ENCODE data around the gene HDAC9.

The HDAC9 gene

GRCh38 chr7:18575622-18576572 is 80.3 kb downstream of the HDAC9 start:
- Mint-ChIP-seq H3K9me3 (no peaks in the 10 kb centered on the region), H3K4me3 (no peak overlapping the region), H3K4me1 (no peaks in the 10 kb centered on the region), H3K36me3 (no peaks in the 10 kb centered on the region), H3K27ac (no peak overlapping the region), H3K27me3 (no peaks in the 10 kb centered on the region)

- Mint-ChIP-seq H3K9me3 (no peaks in the 10 kb centered on the region), H3K4me3 (no peak overlapping the region), H3K27me3 (no peaks in the 10 kb centered on the region), H3K27ac (no peak overlapping the region), H3K36me3 (no peaks in the 10 kb centered on the region), H3K4me1 (no peaks in the 10 kb centered on the region)
Observed at GRCh38 chr7:18577096-18577771, 81.7 kb downstream of the HDAC9 start.

GRCh38 chr7:18579698-18580097 is 84.1 kb downstream of the HDAC9 start:
- H3K4me1 Mint-ChIP-seq = no peaks in the 10 kb centered on the region
- H3K27ac Mint-ChIP-seq = no peak overlapping the region
- H3K4me3 Mint-ChIP-seq = no peak overlapping the region
- H3K36me3 Mint-ChIP-seq = no peaks in the 10 kb centered on the region
- H3K9me3 Mint-ChIP-seq = no peaks in the 10 kb centered on the region
- H3K27me3 Mint-ChIP-seq = no peaks in the 10 kb centered on the region

- Mint-ChIP-seq H3K9me3 (no peaks in the 10 kb centered on the region), H3K4me1 (no peaks in the 10 kb centered on the region), H3K4me3 (no peak overlapping the region), H3K27ac (no peak overlapping the region), H3K27me3 (no peaks in the 10 kb centered on the region), H3K36me3 (no peaks in the 10 kb centered on the region)
Observed at GRCh38 chr7:18580950-18581349, 85.4 kb downstream of the HDAC9 start.

- Mint-ChIP-seq H3K27me3 (no peaks in the 10 kb centered on the region), H3K27ac (no peak overlapping the region), H3K9me3 (no peaks in the 10 kb centered on the region), H3K36me3 (no peaks in the 10 kb centered on the region), H3K4me1 (no peaks in the 10 kb centered on the region), H3K4me3 (no peak overlapping the region)
Observed at GRCh38 chr7:18583305-18583704, 87.8 kb downstream of the HDAC9 start.

- Mint-ChIP-seq H3K4me1 (no peaks in the 10 kb centered on the region), H3K27ac (no peak overlapping the region), H3K9me3 (no peaks in the 10 kb centered on the region), H3K36me3 (no peaks in the 10 kb centered on the region), H3K27me3 (no peaks in the 10 kb centered on the region), H3K4me3 (no peak overlapping the region)
Observed at GRCh38 chr7:18590241-18590640, 94.7 kb downstream of the HDAC9 start.

GRCh38 chr7:18590744-18591340 is 95.3 kb downstream of the HDAC9 start:
- no peaks in the 10 kb centered on the region for H3K4me1 Mint-ChIP-seq
- no peaks in the 10 kb centered on the region for H3K36me3 Mint-ChIP-seq
- no peaks in the 10 kb centered on the region for H3K27me3 Mint-ChIP-seq
- H3K9me3 Mint-ChIP-seq = no peaks in the 10 kb centered on the region
- H3K4me3 Mint-ChIP-seq = no peak overlapping the region
- no peak overlapping the region for H3K27ac Mint-ChIP-seq

- H3K27me3 Mint-ChIP-seq = no peaks in the 10 kb centered on the region
- H3K4me1 Mint-ChIP-seq = no peaks in the 10 kb centered on the region
- H3K27ac Mint-ChIP-seq = no peak overlapping the region
- no peak overlapping the region for H3K4me3 Mint-ChIP-seq
- H3K9me3 Mint-ChIP-seq = no peaks in the 10 kb centered on the region
- H3K36me3 Mint-ChIP-seq = no peaks in the 10 kb centered on the region
Observed at GRCh38 chr7:18593602-18594279, 98.2 kb downstream of the HDAC9 start.

GRCh38 chr7:18597754-18598153 is 102.2 kb downstream of the HDAC9 start:
- no peaks in the 10 kb centered on the region for H3K36me3 Mint-ChIP-seq
- no peak overlapping the region for H3K27ac Mint-ChIP-seq
- H3K4me3 Mint-ChIP-seq = no peak overlapping the region

GRCh38 chr7:18607025-18607424 is 111.5 kb downstream of the HDAC9 start:
- no peak overlapping the region for H3K4me3 Mint-ChIP-seq
- H3K4me1 Mint-ChIP-seq = no peaks in the 10 kb centered on the region
- H3K27ac Mint-ChIP-seq = no peak overlapping the region
- no peaks in the 10 kb centered on the region for H3K27me3 Mint-ChIP-seq
- peaks cover 2% of the 10 kb centered on the region for H3K36me3 Mint-ChIP-seq
- peaks cover 15% of the 10 kb centered on the region for H3K9me3 Mint-ChIP-seq

More at GRCh38 chr7:18597754-18598153, 102.2 kb downstream of the HDAC9 start:
- Mint-ChIP-seq H3K27me3 (no peaks in the 10 kb centered on the region), H3K4me1 (no peaks in the 10 kb centered on the region), H3K9me3 (peaks cover 16% of the 10 kb centered on the region)

- H3K36me3 Mint-ChIP-seq = no peaks in the 10 kb centered on the region
- no peaks in the 10 kb centered on the region for H3K4me1 Mint-ChIP-seq
- no peaks in the 10 kb centered on the region for H3K27me3 Mint-ChIP-seq
- H3K4me3 Mint-ChIP-seq = no peak overlapping the region
- peaks cover 5% of the 10 kb centered on the region for H3K9me3 Mint-ChIP-seq
- no peak overlapping the region for H3K27ac Mint-ChIP-seq
Observed at GRCh38 chr7:18610331-18610948, 114.9 kb downstream of the HDAC9 start.

- Mint-ChIP-seq H3K27ac (no peak overlapping the region), H3K27me3 (no peaks in the 10 kb centered on the region), H3K36me3 (no peaks in the 10 kb centered on the region), H3K9me3 (peaks cover 5% of the 10 kb centered on the region), H3K4me3 (no peak overlapping the region), H3K4me1 (no peaks in the 10 kb centered on the region)
Observed at GRCh38 chr7:18614841-18615240, 119.3 kb downstream of the HDAC9 start.

GRCh38 chr7:18619311-18619710 is 123.8 kb downstream of the HDAC9 start:
- Mint-ChIP-seq H3K27ac (no peak overlapping the region), H3K27me3 (no peaks in the 10 kb centered on the region), H3K4me1 (no peaks in the 10 kb centered on the region), H3K4me3 (no peak overlapping the region), H3K9me3 (peaks cover 4% of the 10 kb centered on the region), H3K36me3 (no peaks in the 10 kb centered on the region)

GRCh38 chr7:18623389-18623788 is 127.8 kb downstream of the HDAC9 start:
- Mint-ChIP-seq H3K36me3 (no peaks in the 10 kb centered on the region), H3K9me3 (no peaks in the 10 kb centered on the region), H3K27ac (no peak overlapping the region), H3K4me1 (no peaks in the 10 kb centered on the region), H3K4me3 (no peak overlapping the region), H3K27me3 (no peaks in the 10 kb centered on the region)

- H3K36me3 Mint-ChIP-seq = no peaks in the 10 kb centered on the region
- no peaks in the 10 kb centered on the region for H3K4me1 Mint-ChIP-seq
- no peaks in the 10 kb centered on the region for H3K27me3 Mint-ChIP-seq
- H3K27ac Mint-ChIP-seq = no peak overlapping the region
- no peak overlapping the region for H3K4me3 Mint-ChIP-seq
- H3K9me3 Mint-ChIP-seq = no peaks in the 10 kb centered on the region
Observed at GRCh38 chr7:18624459-18624858, 128.9 kb downstream of the HDAC9 start.
